Mononuclear cell (primary cell): ENCODE data around the gene ZNF324B. TPM values are rescaled to one million over a fixed set of nuclear protein-coding genes. Genes with fewer than 3 reads are reported as not detected.
"Not testable (repeated sequence)": the region's sequence is repeated elsewhere in the genome, so short reads cannot be mapped to it uniquely, and the experiment has no call there.

Source experiments
- H3K27me3 ChIP-seq: 2 replicates; pipeline ENCODE4 v1.6.0; 2011; ENCODE audit warnings: low read length, control low read depth; ENCODE audit not compliant: insufficient read depth
- H3K4me1 ChIP-seq: 2 replicates; pipeline ENCODE4 v1.5.1; 2011; ENCODE audit warnings: mild to moderate bottlenecking, low read length, control low read depth; ENCODE audit not compliant: insufficient read depth
- H3K4me3 ChIP-seq: 2 replicates; pipeline ENCODE4 v1.5.1; 2011; ENCODE audit warnings: mild to moderate bottlenecking, low read length, moderate library complexity
- H3K9me3 ChIP-seq: 2 replicates; pipeline ENCODE4 v1.5.1; 2011; ENCODE audit warnings: low read depth, mild to moderate bottlenecking, control low read depth, low read length
- total RNA-seq: library from RNA; depleted of rRNA; stranded (reverse); fragments of >200 nt; gene quantifications from one replicate; pipeline ENCODE4 v1.2.3, GENCODE V29; 2012

Gene ZNF324B
- total RNA-seq, 1 donor, result 3.6 TPM

- Histone ChIP-seq H3K4me1 (no peaks in the 10 kb centered on the region), H3K4me3 (no peak overlapping the region), H3K27me3 (no peaks in the 10 kb centered on the region), H3K9me3 (no peaks in the 10 kb centered on the region)
Observed at GRCh38 chr19:58483776-58484175, 32.4 kb downstream of the ZNF324B start.

DNA sequence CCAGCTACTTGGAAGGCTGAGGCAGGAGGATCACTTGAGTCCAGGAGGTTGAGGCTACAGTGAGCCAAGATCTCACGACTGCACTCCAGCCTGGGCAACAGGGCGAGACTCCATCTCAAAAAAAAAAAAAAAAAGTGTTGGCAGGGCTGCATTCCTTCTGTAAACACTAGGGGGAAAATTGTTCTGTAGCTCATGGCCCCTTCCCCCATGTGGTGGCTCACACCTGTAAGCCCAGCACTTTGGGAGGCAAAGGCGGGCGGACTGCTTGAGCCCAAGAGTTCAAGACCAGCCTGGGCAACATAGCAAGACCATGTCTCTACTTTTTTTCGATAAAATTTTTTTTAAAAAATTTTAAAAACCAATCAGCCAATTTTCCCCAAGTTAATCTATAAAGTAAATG is 32.9 kb downstream of the ZNF324B start:
- H3K27me3 ChIP-seq, H3K9me3 ChIP-seq, H3K4me1 ChIP-seq, H3K4me3 ChIP-seq: not testable (repeated sequence)

- Histone ChIP-seq H3K9me3 (no peaks in the 10 kb centered on the region), H3K27me3 (no peaks in the 10 kb centered on the region), H3K4me3 (no peak overlapping the region), H3K4me1 (no peaks in the 10 kb centered on the region)
Observed at GRCh38 chr19:58491393-58491792, 40.0 kb downstream of the ZNF324B start.

DNA sequence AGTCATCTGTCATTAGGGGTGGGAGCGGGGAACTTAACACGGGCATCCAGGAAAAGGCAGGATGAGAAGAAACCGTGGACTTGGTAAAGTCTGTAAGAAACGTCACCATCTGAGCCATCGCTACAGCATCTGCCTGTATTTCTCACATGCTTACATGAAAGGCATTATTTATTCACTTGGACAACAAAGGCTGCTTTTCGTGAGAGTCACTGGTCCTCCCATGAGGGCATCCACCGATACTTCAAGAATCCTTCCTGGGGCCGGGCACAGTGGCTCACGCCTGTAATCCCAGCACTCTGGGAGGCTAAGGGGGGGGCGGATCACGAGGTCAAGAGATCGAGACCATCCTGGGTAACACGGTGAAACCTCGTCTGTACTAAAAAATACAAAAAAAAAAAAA is 40.8 kb downstream of the ZNF324B start:
- no peaks in the 10 kb centered on the region for H3K4me1 ChIP-seq
- H3K4me3 ChIP-seq, result no peak overlapping the region
- no peaks in the 10 kb centered on the region for H3K9me3 ChIP-seq
- no peaks in the 10 kb centered on the region for H3K27me3 ChIP-seq

DNA sequence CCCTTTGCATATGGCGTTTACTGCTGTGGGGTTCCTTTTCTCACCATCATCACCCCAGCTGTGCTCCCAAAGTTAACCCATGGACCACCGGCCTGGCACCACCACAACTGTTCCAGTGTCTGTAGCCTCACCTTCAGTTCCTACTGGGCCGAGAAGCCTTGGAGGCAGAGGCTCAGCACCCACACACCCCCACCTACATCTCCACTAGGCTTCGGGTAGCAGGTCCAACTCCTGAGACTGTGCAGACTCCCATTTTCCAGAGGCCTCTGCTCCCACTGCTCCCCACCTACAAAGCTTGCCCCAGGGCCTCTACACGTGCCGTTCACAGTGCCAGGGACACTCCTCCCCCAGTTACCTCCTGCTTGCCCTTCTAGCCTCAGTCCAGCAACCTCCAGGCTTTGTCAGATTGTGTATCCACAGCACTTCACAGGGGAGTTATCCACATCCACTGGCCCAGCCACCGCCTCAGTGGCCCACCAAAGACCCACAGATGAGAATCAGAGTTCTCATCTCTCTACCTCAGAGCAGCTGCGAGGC is 46.3 kb downstream of the ZNF324B start:
- Histone ChIP-seq H3K4me3 (no peak overlapping the region), H3K4me1 (peaks cover 18% of the 10 kb centered on the region), H3K27me3 (no peaks in the 10 kb centered on the region), H3K9me3 (no peaks in the 10 kb centered on the region)

DNA sequence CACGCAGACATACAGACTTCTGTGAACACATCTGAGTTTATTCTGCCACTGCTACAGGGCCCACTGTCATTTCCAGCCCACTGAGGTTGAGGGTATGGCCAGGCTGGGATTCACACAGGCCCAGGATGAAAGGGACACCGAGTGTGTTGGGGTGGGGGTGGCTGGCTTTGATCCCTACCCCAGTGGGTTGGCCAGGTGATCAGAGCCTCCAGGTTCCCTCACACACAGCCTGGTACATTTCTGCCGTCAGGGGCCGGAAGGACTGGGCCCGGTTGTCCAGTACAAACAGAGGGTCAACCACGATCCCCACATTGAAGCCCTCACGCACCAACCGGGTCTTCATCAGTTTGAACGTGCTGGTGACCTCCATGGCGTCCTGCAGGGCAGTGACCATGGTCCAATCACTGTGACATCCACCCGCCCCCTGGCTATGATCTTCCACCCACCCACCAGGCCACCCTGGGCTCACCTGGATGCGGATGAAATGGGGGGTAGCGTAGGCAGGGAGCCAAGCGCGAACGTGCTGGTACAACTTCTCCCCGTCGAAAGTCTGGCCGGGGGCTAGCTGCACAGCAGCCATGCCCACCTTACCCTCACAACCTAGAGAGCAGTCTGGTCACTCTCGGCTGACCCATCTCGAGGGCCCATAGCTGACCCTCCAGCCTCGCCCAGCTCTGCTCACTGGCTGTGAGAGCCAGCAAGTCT is 47.0 kb downstream of the ZNF324B start:
- H3K27me3 ChIP-seq, result no peaks in the 10 kb centered on the region
- no peaks in the 10 kb centered on the region for H3K9me3 ChIP-seq
- peaks cover 18% of the 10 kb centered on the region for H3K4me1 ChIP-seq
- peak overlapping the region; percentile 41 for H3K4me3 ChIP-seq

GRCh38 chr19:58499021-58499927 is 47.9 kb downstream of the ZNF324B start:
- H3K4me1 ChIP-seq, result peaks cover 18% of the 10 kb centered on the region
- peak overlapping the region; percentile 41 for H3K4me3 ChIP-seq
- no peaks in the 10 kb centered on the region for H3K9me3 ChIP-seq
- H3K27me3 ChIP-seq, result no peaks in the 10 kb centered on the region

DNA sequence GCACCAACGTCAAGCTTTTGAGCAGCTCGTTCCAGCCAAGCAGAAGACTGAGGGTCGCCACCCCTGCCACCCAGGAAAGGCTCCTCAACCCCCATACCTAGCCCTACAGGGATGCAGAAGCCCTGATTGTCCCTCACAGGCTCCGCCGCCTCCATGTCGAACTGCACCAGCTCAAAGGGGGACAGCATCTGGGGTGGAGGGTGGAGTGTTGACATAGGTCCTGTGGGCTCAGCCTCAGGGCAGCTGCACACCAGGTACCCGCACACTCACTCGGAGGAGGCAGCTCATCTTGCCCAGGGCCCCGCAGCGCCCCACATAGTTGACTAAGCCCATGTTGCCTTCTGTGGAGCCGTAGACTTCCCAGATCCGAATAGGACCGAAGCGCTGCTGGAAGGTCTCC is 48.8 kb downstream of the ZNF324B start:
- Histone ChIP-seq H3K4me3 (no peak overlapping the region), H3K9me3 (no peaks in the 10 kb centered on the region), H3K27me3 (no peaks in the 10 kb centered on the region), H3K4me1 (peaks cover 18% of the 10 kb centered on the region)

Other genes starting within 250 kb of the ZNF324B start
- 7.2 TPM for gene ZNF544, start 222.7 kb upstream of the ZNF324B start, total RNA-seq
- 13.4 TPM for gene ZNF8, start 172.7 kb upstream of the ZNF324B start, total RNA-seq
- gene ERVK3-1, start 146.2 kb upstream of the ZNF324B start, total RNA-seq, result 124 TPM
- 0.52 TPM for gene ZSCAN22, start 124.6 kb upstream of the ZNF324B start, total RNA-seq
- gene A1BG, start 98.1 kb upstream of the ZNF324B start, total RNA-seq, result 17.7 TPM
- 0.31 TPM for gene ZNF497, start 88.9 kb upstream of the ZNF324B start, total RNA-seq
- gene ZNF837, start 70.6 kb upstream of the ZNF324B start, total RNA-seq, result 0.84 TPM
- 1,513 TPM for gene RPS5, start 64.4 kb upstream of the ZNF324B start, total RNA-seq
- 0.42 TPM for gene RNF225, start 56.0 kb upstream of the ZNF324B start, total RNA-seq
- 1.3 TPM for gene ZNF584, start 43.0 kb upstream of the ZNF324B start, total RNA-seq
- 1.9 TPM for gene ZNF132, start 11.5 kb upstream of the ZNF324B start, total RNA-seq
- gene ZNF324, start 15.5 kb downstream of the ZNF324B start, total RNA-seq, result 19.2 TPM
- gene ZNF446, start 24.7 kb downstream of the ZNF324B start, total RNA-seq, result 5.5 TPM
- gene SLC27A5, start 60.4 kb downstream of the ZNF324B start, total RNA-seq, result 1.9 TPM
- 2.7 TPM for gene ZBTB45, start 68.2 kb downstream of the ZNF324B start, total RNA-seq
- 152 TPM for gene TRIM28, start 92.4 kb downstream of the ZNF324B start, total RNA-seq
- 32.7 TPM for gene CHMP2A, start 103.5 kb downstream of the ZNF324B start, total RNA-seq
- 22.5 TPM for gene UBE2M, start 107.0 kb downstream of the ZNF324B start, total RNA-seq
- 11.4 TPM for gene MZF1, start 121.7 kb downstream of the ZNF324B start, total RNA-seq